ENCODE data around the gene PPP1R18.
"Not testable (repeated sequence)": the region's sequence is repeated elsewhere in the genome, so short reads cannot be mapped to it uniquely, and the experiment has no call there.

The PPP1R18 gene

DNA sequence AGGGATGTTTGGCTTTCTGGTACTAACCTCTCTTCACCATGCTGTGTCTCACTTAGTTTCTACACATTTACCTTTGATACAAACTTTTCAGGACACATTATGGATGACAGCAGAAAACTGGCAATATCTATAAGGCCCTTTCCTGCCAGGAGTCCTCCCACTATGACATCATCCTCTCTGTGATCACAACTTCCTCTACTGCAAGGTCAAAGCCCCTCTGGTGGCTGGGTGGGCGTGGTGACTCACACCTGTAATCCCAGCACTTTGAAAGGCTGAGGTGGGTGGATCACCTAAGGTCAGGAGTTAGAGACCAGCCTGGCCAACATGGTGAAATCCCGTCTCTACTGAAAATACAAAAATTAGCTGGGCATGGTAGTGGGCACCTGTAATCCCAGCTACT, 20.1 kb downstream of the PPP1R18 start:
- not testable (repeated sequence) for DNase-seq (ENCODE audit: low spot score)

- DNase-seq (ENCODE audit: low spot score), result no peak
Measured at GRCh38 chr6:30664994-30665767, 21.3 kb downstream of the PPP1R18 start.

DNA sequence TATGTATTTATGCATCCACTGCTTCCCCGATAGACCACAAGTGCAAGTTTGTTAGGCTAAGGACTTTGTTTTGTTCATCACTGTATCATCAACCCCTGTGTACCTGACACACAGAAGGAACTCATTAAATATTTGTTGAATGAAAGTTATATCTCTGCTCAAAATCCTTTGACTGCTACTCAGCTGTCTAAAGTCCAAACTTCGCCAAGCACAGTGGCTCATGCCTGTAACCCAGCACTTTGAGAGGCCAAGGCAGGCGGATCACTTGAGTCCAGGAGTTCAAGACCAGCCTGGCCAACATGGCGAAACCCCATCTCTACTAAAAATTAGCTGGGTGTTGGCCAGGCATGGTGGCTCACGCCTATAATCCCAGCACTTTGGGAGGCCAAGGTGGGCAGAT, 28.5 kb downstream of the PPP1R18 start:
- not testable (repeated sequence) for DNase-seq (ENCODE audit: low spot score)

- peak; percentile 49 for DNase-seq (ENCODE audit: low spot score)
Measured at GRCh38 chr6:30657454-30657853, 29.0 kb downstream of the PPP1R18 start.

GRCh38 chr6:30656513-30656912, 29.9 kb downstream of the PPP1R18 start:
- DNase-seq (ENCODE audit: low spot score), result no peak

DNA sequence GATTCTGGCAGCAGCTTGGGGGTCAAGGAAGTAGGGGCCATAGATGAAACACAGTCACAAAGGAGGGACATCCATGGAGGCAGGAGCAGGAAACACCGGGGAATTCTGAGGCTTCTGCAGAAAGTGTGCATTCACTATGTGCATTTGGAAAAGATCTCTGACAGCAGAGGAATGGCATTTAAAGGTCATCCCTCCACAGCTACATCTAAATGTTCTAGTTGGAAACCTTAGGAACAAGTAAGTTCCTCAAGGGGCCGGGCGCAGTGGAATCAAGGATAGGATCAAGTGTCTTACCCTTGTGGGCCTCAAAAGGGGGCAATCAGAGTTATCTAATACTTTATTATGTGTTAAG, 30.7 kb downstream of the PPP1R18 start:
- no peak for DNase-seq (ENCODE audit: low spot score)

DNA sequence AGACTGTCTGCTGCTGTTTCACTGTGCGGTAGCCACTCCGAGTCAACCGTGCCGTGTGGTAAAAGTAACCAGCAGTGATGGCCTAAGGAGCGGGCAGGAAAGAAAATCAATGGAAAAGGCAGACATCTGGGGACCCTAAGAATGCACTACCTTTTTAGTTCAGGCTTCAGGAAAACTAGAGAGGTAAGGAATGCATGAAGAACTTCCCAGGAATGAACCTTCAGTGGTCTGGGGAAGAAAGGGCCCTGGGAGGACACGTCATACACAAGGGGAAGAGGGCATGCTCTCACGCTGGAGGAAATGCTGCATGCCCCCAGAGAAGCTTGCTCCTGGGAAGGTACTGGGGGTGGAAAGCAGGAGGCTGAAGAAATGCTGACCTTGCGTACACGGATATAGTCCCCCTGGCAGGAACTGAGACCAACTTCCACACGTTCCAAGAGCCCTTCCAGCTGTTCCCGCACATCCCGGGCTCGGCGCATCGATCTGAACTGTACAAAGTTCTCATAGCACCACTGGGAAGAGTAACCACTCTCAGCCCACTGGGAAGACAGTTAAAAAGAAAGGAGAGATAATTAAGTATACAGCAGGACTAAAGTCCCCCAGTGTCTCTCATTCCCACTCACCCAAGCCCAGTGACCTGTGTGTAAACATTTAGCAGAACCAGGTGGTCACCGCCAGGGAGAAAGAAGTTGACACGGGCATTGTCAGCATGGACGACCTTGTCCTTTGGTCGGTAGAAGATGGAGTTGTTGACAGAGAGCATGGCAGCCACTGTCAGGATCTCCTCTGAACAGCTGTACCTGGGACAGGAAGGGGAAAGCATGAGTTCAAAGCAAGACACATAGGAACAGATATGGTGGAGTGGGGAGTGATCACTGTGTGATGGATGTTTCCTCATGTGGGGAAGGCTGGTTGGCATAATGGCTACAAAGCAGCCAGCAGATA, 31.4 kb downstream of the PPP1R18 start:
- no peak for DNase-seq (ENCODE audit: low spot score)

GRCh38 chr6:30651143-30651542, 35.3 kb downstream of the PPP1R18 start:
- no peak for DNase-seq (ENCODE audit: low spot score)

DNA sequence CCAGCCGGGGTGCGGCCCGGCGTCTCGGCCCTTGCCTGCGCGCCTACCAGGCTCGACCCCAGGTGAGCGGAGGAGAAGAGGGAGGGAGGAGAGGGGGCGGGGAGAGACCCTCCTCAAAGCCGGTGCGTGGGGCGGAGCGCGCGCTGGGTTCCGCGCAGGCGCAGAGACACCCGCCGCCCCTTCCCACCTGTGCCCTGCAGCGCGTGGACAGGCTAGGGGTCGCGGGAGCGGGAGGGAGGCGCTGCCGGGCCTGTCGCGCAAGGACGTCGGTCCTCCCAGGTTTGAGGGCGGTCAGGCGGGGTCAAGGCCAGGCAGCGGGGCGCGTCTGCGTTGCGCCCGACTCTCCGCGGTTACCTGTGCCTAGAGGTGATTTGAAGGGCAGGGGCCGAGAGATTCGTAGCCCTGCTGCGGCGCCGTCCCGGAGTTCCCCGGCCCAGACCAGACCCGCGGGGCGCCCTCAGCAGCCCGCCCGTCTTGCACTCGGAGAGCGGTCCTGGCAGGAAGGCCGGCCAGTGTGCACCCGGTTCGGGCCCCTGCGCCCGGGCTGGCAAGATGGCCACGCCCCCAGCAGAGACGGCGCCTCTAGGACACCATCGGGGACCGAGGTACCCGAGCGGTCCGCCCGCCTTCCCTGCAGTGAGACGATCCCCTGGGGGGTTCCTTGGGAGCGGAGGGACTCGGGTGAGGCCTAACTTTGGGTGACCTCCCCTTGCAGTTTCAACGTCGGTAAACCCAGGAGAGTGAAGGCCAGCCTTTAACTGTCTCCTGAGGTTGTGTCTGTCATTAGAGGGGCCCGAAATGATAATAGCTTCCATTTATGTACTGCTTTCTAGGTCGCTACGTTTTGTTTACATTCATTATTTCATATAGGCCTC, 39.0 kb downstream of the PPP1R18 start:
- no peak for DNase-seq (ENCODE audit: low spot score)

DNA sequence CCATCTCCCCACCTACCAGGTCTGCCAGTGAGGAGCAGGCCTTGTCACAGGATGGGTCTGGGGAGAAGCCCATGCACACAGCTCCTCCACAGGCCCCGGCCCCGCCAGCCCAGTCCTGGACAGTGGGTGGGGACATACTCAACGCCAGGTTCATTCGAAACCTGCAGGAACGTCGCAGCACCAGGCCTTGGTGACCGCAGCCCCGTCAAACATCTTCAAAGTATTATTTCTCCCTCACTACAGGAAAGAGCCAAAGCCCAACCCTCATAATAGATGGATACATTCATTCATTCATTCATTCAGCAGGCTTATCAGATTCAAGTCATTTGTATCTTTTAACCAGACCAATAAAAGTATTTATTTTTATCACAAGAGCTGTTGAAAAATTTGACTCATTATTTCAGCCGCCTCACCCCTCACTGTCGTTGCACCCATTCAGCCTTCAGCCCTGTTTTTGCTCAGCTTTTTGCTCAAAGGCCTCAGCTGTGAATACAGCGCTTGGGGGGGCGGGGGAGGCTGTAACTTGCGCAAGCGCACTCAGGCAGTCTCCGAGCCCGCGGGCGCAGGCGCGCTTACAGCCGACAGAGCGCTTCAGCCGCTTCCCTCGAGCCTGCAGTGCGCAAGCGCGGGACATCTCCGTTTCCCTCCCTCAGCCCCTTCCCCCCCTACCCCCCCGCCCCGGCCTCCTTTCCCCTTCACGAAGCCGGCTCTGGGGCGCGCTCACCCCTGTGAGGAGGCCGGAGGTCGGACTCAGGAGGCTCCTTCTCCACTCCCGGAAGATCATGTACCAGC, 39.8 kb downstream of the PPP1R18 start, which contains the start of gene C6orf136:
Gene C6orf136, plus strand, starts transcription at position 684 of the 792 bp plus-strand sequence. Its CDS starts 99 bp downstream, at position 783.
- DNase-seq (ENCODE audit: low spot score), result peak; percentile 94

- no peak for DNase-seq (ENCODE audit: low spot score)
Measured at GRCh38 chr6:30645989-30646388, 40.5 kb downstream of the PPP1R18 start.

- no peak for DNase-seq (ENCODE audit: low spot score)
Measured at GRCh38 chr6:30644769-30645168, 41.7 kb downstream of the PPP1R18 start.

DNA sequence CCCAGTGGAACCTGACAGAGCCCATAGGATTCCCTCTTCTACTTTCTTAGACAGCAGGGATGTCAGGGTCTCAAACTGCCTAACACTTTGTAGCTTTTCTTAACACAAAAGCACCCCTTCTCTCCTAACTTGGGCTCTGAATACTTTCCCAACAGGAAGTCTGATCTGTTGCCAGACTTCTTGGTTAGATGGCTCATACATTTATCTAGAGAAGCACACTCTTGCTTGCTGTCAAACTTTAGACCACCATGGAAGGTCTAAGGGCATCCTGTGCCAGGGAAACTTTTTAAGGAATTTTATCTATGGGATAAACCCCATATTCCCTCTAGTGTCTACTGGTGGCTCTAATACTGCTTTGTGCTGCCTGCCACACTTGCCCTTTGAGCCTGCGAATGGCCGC, 42.8 kb downstream of the PPP1R18 start:
- no peak for DNase-seq (ENCODE audit: low spot score)

DNA sequence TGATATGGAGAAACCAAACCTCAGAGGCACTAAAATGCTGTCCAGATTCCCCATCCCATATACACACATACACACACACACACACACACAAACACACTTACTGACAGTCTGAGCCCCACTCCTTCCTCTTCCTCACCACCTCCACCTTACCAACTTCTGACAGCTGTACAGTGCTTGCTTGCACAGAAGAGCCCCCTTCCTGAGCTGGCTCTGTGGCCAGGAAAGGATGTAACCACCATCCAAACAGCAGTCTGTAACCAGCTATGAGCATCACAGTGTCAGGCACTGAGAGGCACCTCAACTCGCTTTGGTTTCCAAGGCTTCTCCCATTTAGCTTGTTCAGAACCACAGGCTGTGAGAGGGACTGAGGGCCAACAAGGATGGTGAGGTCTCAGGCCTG, 45.4 kb downstream of the PPP1R18 start:
- DNase-seq (ENCODE audit: low spot score), result no peak

- no peak for DNase-seq (ENCODE audit: low spot score)
Measured at GRCh38 chr6:30640481-30640880, 46.0 kb downstream of the PPP1R18 start.

GRCh38 chr6:30635834-30636233, 50.6 kb downstream of the PPP1R18 start:
- DNase-seq (ENCODE audit: low spot score), result no peak

DNA sequence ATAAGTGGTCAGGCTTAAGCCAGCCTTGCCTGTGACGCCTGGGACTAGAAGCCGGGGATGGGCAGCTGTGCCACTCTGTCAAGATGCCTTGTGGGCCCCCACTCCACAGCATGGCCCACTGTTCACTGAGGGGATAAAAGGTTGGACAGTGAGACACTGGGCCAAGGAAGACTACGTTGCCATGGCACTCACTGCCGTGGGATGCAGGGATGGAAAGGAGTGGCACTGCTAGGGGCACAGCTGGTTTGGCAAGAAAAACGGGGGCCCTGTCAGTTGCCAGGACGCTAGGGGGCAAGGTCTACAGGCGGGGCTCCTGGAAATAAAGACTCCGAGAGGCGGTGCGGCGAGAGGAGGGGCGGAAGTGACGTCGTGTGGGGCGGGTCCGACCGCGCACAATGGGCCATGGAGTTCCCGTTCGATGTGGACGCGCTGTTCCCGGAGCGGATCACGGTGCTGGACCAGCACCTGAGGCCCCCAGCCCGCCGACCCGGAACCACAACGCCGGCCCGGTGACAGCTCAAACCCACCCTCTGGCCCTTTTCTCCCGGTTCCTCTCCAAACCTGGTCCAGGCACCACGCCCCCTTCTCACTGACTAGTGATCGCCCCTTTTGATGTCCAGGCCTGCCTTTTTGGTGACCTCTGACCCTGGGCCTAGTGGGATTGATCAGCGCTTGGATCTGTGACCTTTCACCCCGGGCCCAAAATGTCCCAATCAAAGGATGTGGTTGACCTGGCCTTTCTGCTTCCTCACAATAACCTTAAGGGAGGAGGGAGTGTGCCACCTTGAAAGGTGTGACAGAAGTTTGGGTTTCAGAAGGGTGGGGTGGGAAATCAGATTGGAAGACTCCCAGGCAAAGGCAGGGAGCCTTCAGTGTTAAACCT, 59.7 kb downstream of the PPP1R18 start, which contains the start of gene ATAT1:
Gene ATAT1, plus strand, starts transcription at position 391 of the 883 bp plus-strand sequence.
- peak; percentile 86 for DNase-seq (ENCODE audit: low spot score)

Measured in putamen (tissue), 1 donor.